H1 (cell line): ENCODE data around the gene ACTR1B. TPM values are rescaled to one million over a fixed set of nuclear protein-coding genes. Genes with fewer than 3 reads are reported as not detected.

ENCODE experiments used
- BACH1 ChIP-seq: IDR thresholded peaks from 2 replicates; pipeline ENCODE4 v1.6.1; 2012; ENCODE audit warnings: low read length, improper control_type of control experiment
- BRCA1 ChIP-seq: IDR thresholded peaks from 2 replicates; pipeline ENCODE4 v1.6.1; 2012; ENCODE audit warnings: low read depth, low read length, improper control_type of control experiment
- CHD1 ChIP-seq: IDR thresholded peaks from 2 replicates; pipeline ENCODE4 v1.6.1; 2012; ENCODE audit warnings: low read depth, low read length, improper control_type of control experiment
- EZH2 ChIP-seq: fragments of 200-600 bp; sonication (generic); IDR thresholded peaks from 2 replicates; pipeline ENCODE4 v1.7.1; 2012; ENCODE audit warnings: low read depth, mild to moderate bottlenecking, moderate library complexity, low read length, inconsistent platforms; ENCODE audit not compliant: severe bottlenecking
- polyA plus RNA-seq, 7 experiments: library from polyadenylated mRNA; depleted of rRNA in 3 of 7; stranded (reverse) in 5 of 7; unstranded in 2 of 7; fragments of >200 nt in 5 of 7; fragments of 200-250 nt in 2 of 7; gene quantifications; 1 replicate in 5 of 7; 2 replicates in 1 of 7; 4 replicates in 1 of 7; pipeline versions ENCODE4 v1.2.1 to v1.2.3, GENCODE V29; 2011 to 2013; ENCODE audit warnings: missing spikeins in 2 of 7, mixed read lengths in 2 of 7
- total RNA-seq: library from RNA; stranded (reverse); fragmentation: NEBNext Ultra II Directional; extraction: Animal tissue kit (Norgen Biotek cat#: 25700); gene quantifications from 2 replicates; pipeline ENCODE4 v1.2.1, GENCODE V29; 2021
- TF ChIP-seq, protein P1 (sequence below), 3 experiments: IDR thresholded peaks; 1 replicate in 2 of 3; 2 replicates in 1 of 3; pipeline versions ENCODE4 v1.5.1 to v1.6.1; 2011; ENCODE audit warnings: low read length in 3 of 3, mild to moderate bottlenecking in 3 of 3, inconsistent platforms in 2 of 3, low read depth in 1 of 3, moderate library complexity in 1 of 3; ENCODE audit not compliant: insufficient read depth in 1 of 3; ENCODE audit errors: control extremely low read depth in 1 of 3

ACTR1B gene
- total and polyA plus RNA-seq, 2 of the 8 experiments (the other 6 are each of a cell fraction or from before 2014, with no cell fraction given), result 40.7 to 56.0 TPM

DNA sequence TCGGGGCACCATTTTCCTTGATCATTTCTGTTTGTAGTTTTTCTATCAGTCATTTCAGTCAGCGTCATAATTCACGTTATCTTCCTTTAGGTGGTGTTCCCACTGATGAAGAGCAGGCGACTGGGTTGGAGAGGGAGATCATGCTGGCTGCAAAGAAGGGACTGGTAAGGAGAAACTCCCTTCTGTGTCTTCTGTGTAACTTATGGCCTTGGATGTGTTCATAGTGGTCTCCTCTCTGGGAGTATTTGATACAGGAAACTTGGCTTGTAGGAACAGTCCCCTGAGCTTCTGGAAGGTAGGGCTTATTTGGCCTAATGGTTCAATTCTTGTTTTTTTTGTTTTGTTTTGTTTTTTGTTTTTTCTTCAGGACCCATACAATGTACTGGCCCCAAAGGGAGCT, 16.9 kb downstream of the ACTR1B start (continued):
- TF ChIP-seq BACH1, result no peak
- TF ChIP-seq, protein P1, sequence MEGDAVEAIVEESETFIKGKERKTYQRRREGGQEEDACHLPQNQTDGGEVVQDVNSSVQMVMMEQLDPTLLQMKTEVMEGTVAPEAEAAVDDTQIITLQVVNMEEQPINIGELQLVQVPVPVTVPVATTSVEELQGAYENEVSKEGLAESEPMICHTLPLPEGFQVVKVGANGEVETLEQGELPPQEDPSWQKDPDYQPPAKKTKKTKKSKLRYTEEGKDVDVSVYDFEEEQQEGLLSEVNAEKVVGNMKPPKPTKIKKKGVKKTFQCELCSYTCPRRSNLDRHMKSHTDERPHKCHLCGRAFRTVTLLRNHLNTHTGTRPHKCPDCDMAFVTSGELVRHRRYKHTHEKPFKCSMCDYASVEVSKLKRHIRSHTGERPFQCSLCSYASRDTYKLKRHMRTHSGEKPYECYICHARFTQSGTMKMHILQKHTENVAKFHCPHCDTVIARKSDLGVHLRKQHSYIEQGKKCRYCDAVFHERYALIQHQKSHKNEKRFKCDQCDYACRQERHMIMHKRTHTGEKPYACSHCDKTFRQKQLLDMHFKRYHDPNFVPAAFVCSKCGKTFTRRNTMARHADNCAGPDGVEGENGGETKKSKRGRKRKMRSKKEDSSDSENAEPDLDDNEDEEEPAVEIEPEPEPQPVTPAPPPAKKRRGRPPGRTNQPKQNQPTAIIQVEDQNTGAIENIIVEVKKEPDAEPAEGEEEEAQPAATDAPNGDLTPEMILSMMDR (IDR thresholded peaks at IDR 0.05; ENCODE audit: control extremely low read depth in 1 of 3, insufficient read depth in 1 of 3, low read depth in 1 of 3, low read length in 3 of 3), result no peak
- no peak for TF ChIP-seq BRCA1
- no peak for TF ChIP-seq CHD1
- TF ChIP-seq EZH2, result no peak
